ENCODE data around the gene TRPM5. TPM values are rescaled to one million over a fixed set of nuclear protein-coding genes. Genes with fewer than 3 reads are reported as not detected.

Gene TRPM5
- total and polyA plus RNA-seq, 2 of the 4 experiments (the other 2 are of a cell fraction), result not detected

DNA sequence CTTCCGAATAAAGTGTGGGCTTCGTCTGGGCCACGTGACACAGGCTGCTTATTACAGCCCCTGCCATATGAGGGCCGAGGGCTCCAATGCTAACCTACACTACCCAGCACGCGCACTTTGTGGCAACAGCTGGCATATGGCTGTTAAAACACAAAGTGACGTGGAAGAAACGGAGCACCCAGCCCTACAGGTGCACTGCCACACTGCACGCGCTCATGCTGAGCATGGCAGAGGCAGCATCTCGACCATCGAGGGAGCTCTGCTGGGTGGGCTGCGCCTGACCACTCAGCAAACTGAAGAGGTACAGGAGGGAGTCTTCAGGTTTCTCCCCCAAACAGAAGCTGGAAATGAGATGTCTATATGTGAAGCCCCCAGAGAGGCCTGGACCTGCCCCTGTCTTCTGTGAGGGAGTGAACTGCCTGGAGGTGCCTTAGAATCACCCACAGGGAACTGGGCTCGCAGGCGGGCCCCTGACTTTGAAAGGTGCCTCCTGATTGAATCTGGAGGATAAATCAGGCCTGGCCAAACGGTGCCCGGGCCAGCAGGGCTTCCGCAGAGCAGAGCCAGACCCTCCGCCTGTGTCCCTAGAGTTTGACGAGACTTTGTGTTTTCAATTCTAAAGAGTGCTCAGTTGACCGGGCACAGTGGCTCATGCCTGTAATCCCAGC is 25.5 kb downstream of the TRPM5 start:
- Histone ChIP-seq H4K8ac (ENCODE audit: low read depth in 2 of 2, low read length in 2 of 2) (no peak overlapping the region), H3K36me3 (ENCODE audit: control insufficient read depth, insufficient read depth, low read length) (no peaks in the 10 kb centered on the region), H2BK20ac (ENCODE audit: low read depth, low read length) (no peak overlapping the region), H2AK5ac (ENCODE audit: low read depth, low read length) (no peak overlapping the region), H3K27me3 (ENCODE audit: control insufficient read depth, insufficient read depth, low read length) (peaks cover under 1% of the 10 kb centered on the region; the same call in 1 of the 2 replicates), H3K14ac (replicated peaks; ENCODE audit: low read depth, low read length) (no peak overlapping the region), H3K4me3 (ENCODE audit: insufficient read depth, low read depth, low read length) (no peak overlapping the region), H3K4me1 (ENCODE audit: control insufficient read depth, insufficient read depth, low read length) (no peaks in the 10 kb centered on the region), H3K79me1 (ENCODE audit: low read depth in 1 of 2, low read length in 2 of 2) (no peaks in the 10 kb centered on the region), H3K4me2 (ENCODE audit: low read depth, low read length) (no peak overlapping the region), H4K91ac (ENCODE audit: insufficient read depth, low read depth, low read length) (no peak overlapping the region), H3K23ac (ENCODE audit: low read depth, low read length) (no peak overlapping the region), H3K4ac (ENCODE audit: low read depth, low read length) (no peak overlapping the region), H4K5ac (ENCODE audit: low read depth, low read length) (no peak overlapping the region), H3K9me1 (ENCODE audit: insufficient read depth, low read length) (no peaks in the 10 kb centered on the region), H2AK9ac (replicated peaks; ENCODE audit: low read depth, low read length, poor library complexity) (no peak overlapping the region), H3K56ac (ENCODE audit: extremely low read depth, insufficient read depth, low read length) (no peak overlapping the region), H2BK15ac (ENCODE audit: low read depth, low read length) (no peak overlapping the region), H3K18ac (ENCODE audit: low read depth, low read length) (no peak overlapping the region), H2BK120ac (ENCODE audit: low read depth, low read length) (no peak overlapping the region), H3K9me3 (ENCODE audit: control insufficient read depth, insufficient read depth, low read length) (no peaks in the 10 kb centered on the region), H2AFZ (replicated peaks; ENCODE audit: low read length, poor library complexity) (no peak overlapping the region), H3K9ac (ENCODE audit: low read depth, low read length) (no peak overlapping the region), H2BK5ac (ENCODE audit: low read depth, low read length, poor library complexity, severe bottlenecking) (no peak overlapping the region), H3K27ac (ENCODE audit: insufficient read depth, low read length) (no peak overlapping the region), H4K20me1 (ENCODE audit: insufficient read depth, low read length) (no peaks in the 10 kb centered on the region)
- BruUV-seq (replicated peaks), result no TSS peak
- ChIA-PET CTCF (interaction anchor here (0.6 to 3.3 kb wide), 5 partner anchors 8 to 117 kb away, joined by 3 to 73 read pairs (median 4); partner anchors contain the start of genes C11orf21, TSPAN32 and TSSC4), POLR2A (ENCODE audit: unreplicated experiment) (interaction anchor here (0.5 kb wide), 1 partner anchor 41 kb away, joined by 3 read pairs; no protein-coding TSS in a partner anchor)
- in situ Hi-C loops (cut with MboI; ENCODE audit: low sequenced_read_pairs), result loop anchor here (5.0 kb wide), 2 partner anchors 107 to 217 kb away; no protein-coding TSS in a partner anchor
- ATAC-seq (ENCODE audit: low read depth), result no peak
- DNase-seq, result no peak
- intact Hi-C loops (cut with micrococcal nuclease), result loop anchor here (1.0 kb wide), 2 partner anchors 19 to 114 kb away; partner anchors contain the start of gene TSSC4
- dilution Hi-C loops (cut with HindIII; ENCODE audit: low sequenced_read_pairs, unreplicated experiment), result no loop called here
- 76% methylated on average over 13 of the region's 21 CpGs; no CpG with 5 or more reads in 1 of the 2 experiments for WGBS, 2 experiments (ENCODE audit: extremely low coverage in 2 of 2, insufficient read length in 1 of 2)
- TF ChIP-seq MXI1 (IDR thresholded peaks at IDR 0.05; ENCODE audit: borderline replicate concordance, low read depth, low read length), result no peak
- no peak for TF ChIP-seq RFX5 (IDR thresholded peaks at IDR 0.05; ENCODE audit: low read depth, low read length)
- no peak for TF ChIP-seq NFE2L2 (IDR thresholded peaks at IDR 0.05; ENCODE audit: low read depth, low read length)
- TF ChIP-seq CHD1 (IDR thresholded peaks at IDR 0.05; ENCODE audit: low read depth, low read length), result no peak
- TF ChIP-seq MAFK (IDR thresholded peaks at IDR 0.05; ENCODE audit: low read depth, low read length), result no peak
